Fibroblast of lung (primary cell): ENCODE results near the gene PGM2. TPM values are rescaled to one million over a fixed set of nuclear protein-coding genes. Genes with fewer than 3 reads are reported as not detected.

Experiments used
- DNase-seq, 2 donors: peaks; one replicate each; pipeline versions ENCODE4 v3.0.0 to v3.0.0-alpha.2; 2010; ENCODE audit warnings: low read depth in 2 of 2
- H2AFZ ChIP-seq: 2 replicates; pipeline ENCODE4 v1.5.1; 2012; ENCODE audit warnings: low read length, control low read depth, inconsistent platforms
- H3K27ac ChIP-seq: 2 replicates; pipeline ENCODE4 v1.5.1; 2011; ENCODE audit warnings: low read length, control low read depth; ENCODE audit not compliant: insufficient read depth
- H3K27me3 ChIP-seq: 2 replicates; pipeline ENCODE4 v1.5.1; 2011; ENCODE audit warnings: mild to moderate bottlenecking, low read length; ENCODE audit not compliant: control insufficient read depth, insufficient read depth
- H3K36me3 ChIP-seq: 2 replicates; pipeline ENCODE4 v1.5.1; 2011; ENCODE audit warnings: low read length; ENCODE audit not compliant: control insufficient read depth, insufficient read depth
- H3K4me1 ChIP-seq: 2 replicates; pipeline ENCODE4 v1.5.1; 2011; ENCODE audit warnings: low read length; ENCODE audit not compliant: control insufficient read depth, insufficient read depth; ENCODE audit errors: extremely low read depth
- H3K4me2 ChIP-seq: 2 replicates; pipeline ENCODE4 v1.5.1; 2011; ENCODE audit warnings: low read length, control low read depth; ENCODE audit not compliant: insufficient read depth; ENCODE audit errors: extremely low read depth
- H3K4me3 ChIP-seq, 4 experiments: fragments of 200-600 bp in 1 of 4; sonication (generic) in 1 of 4; replicated peaks in 1 of 4; 2 replicates each; pipeline ENCODE4 v1.5.1; 2011 to 2016; ENCODE audit warnings: low read length in 4 of 4, low read depth in 3 of 4, mild to moderate bottlenecking in 3 of 4, control low read depth in 2 of 4, inconsistent platforms in 1 of 4, mixed read lengths in 1 of 4; ENCODE audit not compliant: insufficient read depth in 1 of 4; ENCODE audit errors: control extremely low read depth in 1 of 4
- H3K79me2 ChIP-seq: 2 replicates; pipeline ENCODE4 v1.5.1; 2012; ENCODE audit warnings: mild to moderate bottlenecking, low read length, inconsistent platforms; ENCODE audit not compliant: control insufficient read depth, insufficient read depth
- H3K9ac ChIP-seq: 2 replicates; pipeline ENCODE4 v1.5.1; 2011; ENCODE audit warnings: mild to moderate bottlenecking, low read length, control low read depth; ENCODE audit not compliant: insufficient read depth
- H3K9me3 ChIP-seq: 2 replicates; pipeline ENCODE4 v1.5.1; 2012; ENCODE audit warnings: low read depth, low read length; ENCODE audit not compliant: control insufficient read depth, insufficient read depth
- H4K20me1 ChIP-seq: 2 replicates; pipeline ENCODE4 v1.5.1; 2011; ENCODE audit warnings: low read length; ENCODE audit not compliant: control insufficient read depth, insufficient read depth; ENCODE audit errors: extremely low read depth
- CTCF ChIP-seq, 2 donors: IDR thresholded peaks in 1 of 2; conservative IDR thresholded peaks in 1 of 2; 1 replicate in 1 of 2; 2 replicates in 1 of 2; pipeline ENCODE4 v1.5.1; 2011 to 2012; ENCODE audit warnings: low read length in 2 of 2, control low read depth in 1 of 2, inconsistent platforms in 1 of 2, low read depth in 1 of 2, mild to moderate bottlenecking in 1 of 2
- EZH2 ChIP-seq: IDR thresholded peaks from 2 replicates; pipeline ENCODE4 v1.5.1; 2012; ENCODE audit warnings: low read length, control low read depth, mild to moderate bottlenecking; ENCODE audit errors: missing control alignments
- polyA minus RNA-seq: library from RNA; depleted of rRNA, polyadenylated mRNA; stranded (reverse); fragments of >200 nt; gene quantifications from 2 replicates; pipeline ENCODE4 v1.2.3, GENCODE V29; 2011; ENCODE audit warnings: low replicate concordance
- polyA plus RNA-seq, 2 donors: library from polyadenylated mRNA; depleted of rRNA in 1 of 2; stranded (reverse) in 1 of 2; unstranded in 1 of 2; fragments of >200 nt; gene quantifications; 2 replicates each; pipeline ENCODE4 v1.2.1, GENCODE V29; 2011 to 2012; ENCODE audit warnings: missing spikeins in 1 of 2
- total RNA-seq: library from RNA; depleted of rRNA; stranded (reverse); fragments of >200 nt; gene quantifications from 2 replicates; pipeline ENCODE4 v1.2.1, GENCODE V29; 2014

PGM2 gene
- total RNA-seq: 14.1 and 15.0 TPM in 2 replicates
- polyA plus RNA-seq: 14.3 and 15.1 TPM in 2 replicates
- 14.4 and 16.0 TPM in 2 replicates for polyA plus RNA-seq (2012)
- polyA minus RNA-seq: 0.89 and 1.9 TPM in 2 replicates

- Histone ChIP-seq H4K20me1 (no peaks in the 10 kb centered on the region), H3K9me3 (no peaks in the 10 kb centered on the region), H3K27ac (peak within 1 kb of the TSS; percentile 61), H3K4me1 (peaks cover 3% of the 10 kb centered on the region), H3K4me3 (peak within 1 kb of the TSS; percentile 70 to 89 (median 84)), H2AFZ (peak within 1 kb of the TSS; percentile 97), H3K27me3 (no peaks in the 10 kb centered on the region), H3K9ac (peak within 1 kb of the TSS; percentile 69), H3K36me3 (no peaks in the 10 kb centered on the region), H3K79me2 (no peaks in the 10 kb centered on the region), H3K4me2 (peak within 1 kb of the TSS; percentile 94)
- peak; percentile 78 to 83 for DNase-seq
- TF ChIP-seq EZH2 (no peak), CTCF (conservative IDR thresholded peaks at IDR 0.05 in 1 of 2, IDR thresholded peaks at IDR 0.05 in 1 of 2; ENCODE audit: low read depth in 1 of 2, low read length in 2 of 2) (no peak)
These were observed at the start of gene PGM2 for GRCh38 chr4:37826295-37827029. PGM2 (plus strand) TSS chr4:37826686; CDS start chr4:37826733, 47 bp downstream.

DNA sequence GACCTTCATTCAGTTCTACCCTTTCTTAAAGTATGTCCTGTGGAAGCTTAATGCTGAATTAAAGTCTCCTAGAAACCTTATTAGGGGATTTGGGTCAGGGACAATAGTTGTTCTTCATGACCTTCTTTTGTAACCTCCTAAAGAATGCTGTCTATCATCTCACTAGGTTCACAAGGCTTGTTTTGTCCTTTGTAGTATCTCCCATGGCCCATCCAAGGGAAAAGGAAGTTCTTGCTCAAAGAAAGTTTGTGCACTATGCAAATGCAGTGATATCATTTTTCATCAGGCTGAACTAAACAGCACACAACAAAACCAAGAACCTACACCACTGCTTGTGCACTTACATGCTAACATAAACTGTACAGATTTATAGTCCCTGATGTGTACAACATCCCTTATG is 46.6 kb upstream of the PGM2 start:
- H3K27me3 ChIP-seq: peaks cover 2% of the 10 kb centered on the region
- H3K4me3 ChIP-seq: no peak overlapping the region
- no peaks in the 10 kb centered on the region for H4K20me1 ChIP-seq
- no peaks in the 10 kb centered on the region for H3K79me2 ChIP-seq
- H3K4me1 ChIP-seq: no peaks in the 10 kb centered on the region
- no peaks in the 10 kb centered on the region for H3K36me3 ChIP-seq
- no peak overlapping the region for H3K4me2 ChIP-seq
- no peak overlapping the region for H3K9ac ChIP-seq
- no peak overlapping the region for H2AFZ ChIP-seq
- DNase-seq: no peak
- no peak for TF ChIP-seq CTCF (conservative IDR thresholded peaks at IDR 0.05 in 1 of 2, IDR thresholded peaks at IDR 0.05 in 1 of 2; ENCODE audit: low read depth in 1 of 2, low read length in 2 of 2)
- TF ChIP-seq EZH2: no peak
- no peak overlapping the region for H3K27ac ChIP-seq
- no peaks in the 10 kb centered on the region for H3K9me3 ChIP-seq

DNA sequence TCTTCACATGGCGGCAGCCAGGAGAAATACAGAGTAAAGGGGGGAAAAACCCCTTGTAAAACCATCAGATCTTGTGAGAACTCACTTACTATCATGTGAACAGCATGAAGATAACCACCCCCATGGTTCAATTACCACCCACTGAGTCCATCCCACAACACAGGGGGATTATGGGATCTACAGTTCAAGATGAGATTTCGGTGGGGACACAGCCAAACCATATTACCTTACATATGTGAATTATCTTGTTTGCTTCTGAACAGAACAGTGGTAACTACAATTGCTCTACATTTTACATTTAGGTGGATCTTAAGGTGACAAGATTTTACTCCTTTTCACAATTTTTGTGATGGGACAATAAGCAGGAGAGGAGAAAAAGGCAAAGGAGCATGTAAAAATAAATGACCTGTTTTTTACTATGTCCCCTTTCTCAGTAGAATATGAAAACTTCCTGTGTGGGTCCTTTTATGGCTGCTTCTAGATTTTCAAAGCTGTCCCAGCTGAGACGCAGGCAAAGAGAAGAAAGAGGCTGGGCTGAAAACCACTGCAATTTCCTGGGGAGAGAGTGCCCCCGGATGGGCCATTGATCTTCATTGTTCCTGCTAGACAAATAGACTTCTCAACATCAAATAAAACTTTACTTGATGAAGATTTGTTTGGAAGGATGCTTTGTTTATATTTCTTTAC is 45.9 kb upstream of the PGM2 start:
- Histone ChIP-seq H3K4me3 (no peak overlapping the region), H3K27ac (no peak overlapping the region), H3K4me2 (no peak overlapping the region), H2AFZ (no peak overlapping the region), H4K20me1 (no peaks in the 10 kb centered on the region), H3K9ac (no peak overlapping the region), H3K9me3 (no peaks in the 10 kb centered on the region), H3K79me2 (no peaks in the 10 kb centered on the region), H3K36me3 (no peaks in the 10 kb centered on the region), H3K27me3 (peaks cover 2% of the 10 kb centered on the region), H3K4me1 (no peaks in the 10 kb centered on the region)
- peak; percentile 19 to 22 for DNase-seq
- TF ChIP-seq EZH2 (no peak), CTCF (conservative IDR thresholded peaks at IDR 0.05 in 1 of 2, IDR thresholded peaks at IDR 0.05 in 1 of 2; ENCODE audit: low read depth in 1 of 2, low read length in 2 of 2) (no peak)
